Suprapubic skin (tissue), 4 donors: ENCODE results near the gene ZSCAN23. TPM values are rescaled to one million over a fixed set of nuclear protein-coding genes. Genes with fewer than 3 reads are reported as not detected.
A peak's percentile ranks its signal among the peaks of the same experiment; 100 is the strongest.

Experiments used
- DNase-seq, 2 donors: peaks; one replicate each; pipeline ENCODE4 v3.0.0-alpha.2; 2019; ENCODE audit warnings: low spot score in 2 of 2
- H3K27ac ChIP-seq: fragments of 200-600 bp; sonication (generic); one replicate; pipeline ENCODE4 v1.5.1; 2019
- H3K27me3 ChIP-seq: fragments of 200-600 bp; sonication (generic); one replicate; pipeline ENCODE4 v1.5.1; 2019
- H3K36me3 ChIP-seq: fragments of 200-600 bp; sonication (generic); one replicate; pipeline ENCODE4 v1.5.1; 2019
- H3K4me1 ChIP-seq: fragments of 200-600 bp; sonication (generic); one replicate; pipeline ENCODE4 v1.5.1; 2019
- H3K4me3 ChIP-seq: fragments of 200-600 bp; sonication (generic); one replicate; pipeline ENCODE4 v1.5.1; 2019; ENCODE audit warnings: mild to moderate bottlenecking
- H3K9me3 ChIP-seq: fragments of 200-600 bp; sonication (generic); one replicate; pipeline ENCODE4 v1.5.1; 2019
- CTCF ChIP-seq, 2 donors: fragments of 200-600 bp in 1 of 2; fragments of 450-650 bp in 1 of 2; sonication (generic) in 1 of 2; IDR thresholded peaks; one replicate each; pipeline ENCODE4 v1.5.1; 2016 to 2019; ENCODE audit warnings: antibody characterized with exemption in 2 of 2, mild to moderate bottlenecking in 1 of 2, moderate library complexity in 1 of 2
- EP300 ChIP-seq: sonication (generic); formaldehyde crosslinking; IDR thresholded peaks from one replicate; pipeline ENCODE4 v1.6.1; 2017; ENCODE audit warnings: antibody characterized with exemption
- POLR2A ChIP-seq, 2 donors: fragments of 450-650 bp; IDR thresholded peaks; one replicate each; pipeline ENCODE4 v1.6.1; 2017; ENCODE audit warnings: antibody characterized with exemption in 2 of 2, mild to moderate bottlenecking in 2 of 2, moderate library complexity in 2 of 2
- POLR2AphosphoS5 ChIP-seq, 3 donors: sonication (generic); formaldehyde crosslinking; IDR thresholded peaks; one replicate each; pipeline ENCODE4 v1.6.1; 2017; ENCODE audit warnings: antibody characterized with exemption in 3 of 3
- WGBS: methylation state at CpG from one replicate; pipeline ENCODE4 v1.1.5; 2018; 5-methylcytosine and 5-hydroxymethylcytosine counted together
- total RNA-seq, 4 donors: library from RNA; depleted of rRNA; stranded (reverse); fragments of >200 nt; gene quantifications; one replicate each; pipeline ENCODE4 v1.1.0, GENCODE V29; 2016

ZSCAN23 gene
- total RNA-seq, 4 donors from 2014 or later, result 0.68 to 5.9 (median 4.8) TPM; not detected in 1

GRCh38 chr6:28399350-28400121 lies 43.8 kb downstream of the ZSCAN23 start, which contains the start of gene ZSCAN12:
Gene ZSCAN12 (minus strand): TSS chr6:28399747. CDS start chr6:28398405, 1,342 bp downstream.
- no peak within 1 kb of the TSS for H3K27ac ChIP-seq
- WGBS, result 5% methylated on average over 20 of the region's 49 CpGs
- peaks cover 21% of the 10 kb centered on the region for H3K4me1 ChIP-seq
- TF ChIP-seq EP300, result no peak
- no peak for TF ChIP-seq POLR2AphosphoS5 (IDR thresholded peaks at IDR 0.05)
- peak in 1 of 2 donors; percentile 19 for TF ChIP-seq POLR2A (IDR thresholded peaks at IDR 0.05)
- peak in 1 of 2 donors; percentile 38 for TF ChIP-seq CTCF (IDR thresholded peaks at IDR 0.05)
- H3K27me3 ChIP-seq, result peaks cover 10% of the 10 kb centered on the region
- H3K9me3 ChIP-seq, result no peaks in the 10 kb centered on the region
- peak within 1 kb of the TSS; percentile 58 for H3K4me3 ChIP-seq
- peak; percentile 85 to 86 for DNase-seq
- peaks cover 4% of the 10 kb centered on the region for H3K36me3 ChIP-seq

- Histone ChIP-seq H3K9me3 (no peaks in the 10 kb centered on the region), H3K27me3 (no peaks in the 10 kb centered on the region), H3K4me3 (no peak overlapping the region), H3K27ac (no peak overlapping the region), H3K36me3 (peaks cover 24% of the 10 kb centered on the region), H3K4me1 (peaks cover 21% of the 10 kb centered on the region)
- 98% methylated on average over 4 of the region's 4 CpGs for WGBS
- no peak for DNase-seq
- no peak for TF ChIP-seq EP300
These were observed 47.4 kb downstream of the ZSCAN23 start for GRCh38 chr6:28395918-28396317.

GRCh38 chr6:28393912-28394662 lies 49.2 kb downstream of the ZSCAN23 start:
- TF ChIP-seq EP300 (no peak), CTCF (IDR thresholded peaks at IDR 0.05) (no peak), POLR2AphosphoS5 (IDR thresholded peaks at IDR 0.05) (no peak)
- WGBS, result 93% methylated on average over 5 of the region's 5 CpGs

GRCh38 chr6:28390688-28391087 lies 52.6 kb downstream of the ZSCAN23 start:
- TF ChIP-seq CTCF (IDR thresholded peaks at IDR 0.05) (no peak), POLR2A (IDR thresholded peaks at IDR 0.05) (no peak), EP300 (no peak), POLR2AphosphoS5 (IDR thresholded peaks at IDR 0.05) (no peak)
- DNase-seq, result no peak
- Histone ChIP-seq H3K9me3 (no peaks in the 10 kb centered on the region), H3K27me3 (no peaks in the 10 kb centered on the region), H3K27ac (no peak overlapping the region), H3K4me1 (no peaks in the 10 kb centered on the region), H3K4me3 (no peak overlapping the region), H3K36me3 (peaks cover 49% of the 10 kb centered on the region)
- WGBS, result 97% methylated on average over 8 of the region's 8 CpGs

More at GRCh38 chr6:28393912-28394662, 49.2 kb downstream of the ZSCAN23 start:
- Histone ChIP-seq H3K27me3 (no peaks in the 10 kb centered on the region), H3K36me3 (peaks cover 42% of the 10 kb centered on the region), H3K4me1 (peaks cover 15% of the 10 kb centered on the region), H3K4me3 (no peak overlapping the region), H3K9me3 (no peaks in the 10 kb centered on the region), H3K27ac (no peak overlapping the region)
- no peak for DNase-seq

- no peak overlapping the region for H3K27ac ChIP-seq
- H3K4me3 ChIP-seq, result no peak overlapping the region
- H3K36me3 ChIP-seq, result peaks cover 29% of the 10 kb centered on the region
- DNase-seq, result no peak
- no peaks in the 10 kb centered on the region for H3K9me3 ChIP-seq
- H3K27me3 ChIP-seq, result no peaks in the 10 kb centered on the region
- WGBS, result 68% methylated on average over 2 of the region's 2 CpGs
- H3K4me1 ChIP-seq, result peaks cover 13% of the 10 kb centered on the region
- no peak for TF ChIP-seq EP300
- no peak for TF ChIP-seq POLR2A (IDR thresholded peaks at IDR 0.05)
- no peak for TF ChIP-seq CTCF (IDR thresholded peaks at IDR 0.05)
- no peak for TF ChIP-seq POLR2AphosphoS5 (IDR thresholded peaks at IDR 0.05)
These were observed 59.2 kb downstream of the ZSCAN23 start for GRCh38 chr6:28384143-28384533.
